GM21515 (cell line): ENCODE results near the gene TIGD1.

Source experiments
- ATAC-seq: cut with Tn5 transposase; IDR thresholded peaks from one replicate; pipeline ENCODE4 v1.9.1; 2021; ENCODE audit not compliant: unreplicated experiment

Gene TIGD1

DNA sequence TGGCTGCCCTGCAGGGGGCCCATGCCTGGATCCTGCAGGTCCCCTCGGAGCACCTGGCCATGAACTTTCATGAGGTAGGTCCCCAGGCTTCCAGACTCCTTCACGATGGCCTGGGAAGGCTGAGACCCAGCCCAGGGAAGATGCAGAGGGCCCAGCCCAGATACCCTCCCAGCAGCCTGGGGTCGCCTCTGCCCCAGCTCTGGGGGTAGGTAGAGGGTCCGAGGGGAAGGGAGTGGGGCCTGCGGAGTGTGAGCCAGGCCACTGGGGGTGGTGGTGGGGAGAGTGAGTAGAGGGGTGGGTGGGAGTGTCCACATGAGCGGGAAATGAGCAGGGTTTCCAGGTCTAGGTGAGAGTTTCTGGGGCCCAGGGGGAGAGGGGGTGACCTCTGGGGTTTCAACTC, 25.6 kb downstream of the TIGD1 start:
- no peak for ATAC-seq

DNA sequence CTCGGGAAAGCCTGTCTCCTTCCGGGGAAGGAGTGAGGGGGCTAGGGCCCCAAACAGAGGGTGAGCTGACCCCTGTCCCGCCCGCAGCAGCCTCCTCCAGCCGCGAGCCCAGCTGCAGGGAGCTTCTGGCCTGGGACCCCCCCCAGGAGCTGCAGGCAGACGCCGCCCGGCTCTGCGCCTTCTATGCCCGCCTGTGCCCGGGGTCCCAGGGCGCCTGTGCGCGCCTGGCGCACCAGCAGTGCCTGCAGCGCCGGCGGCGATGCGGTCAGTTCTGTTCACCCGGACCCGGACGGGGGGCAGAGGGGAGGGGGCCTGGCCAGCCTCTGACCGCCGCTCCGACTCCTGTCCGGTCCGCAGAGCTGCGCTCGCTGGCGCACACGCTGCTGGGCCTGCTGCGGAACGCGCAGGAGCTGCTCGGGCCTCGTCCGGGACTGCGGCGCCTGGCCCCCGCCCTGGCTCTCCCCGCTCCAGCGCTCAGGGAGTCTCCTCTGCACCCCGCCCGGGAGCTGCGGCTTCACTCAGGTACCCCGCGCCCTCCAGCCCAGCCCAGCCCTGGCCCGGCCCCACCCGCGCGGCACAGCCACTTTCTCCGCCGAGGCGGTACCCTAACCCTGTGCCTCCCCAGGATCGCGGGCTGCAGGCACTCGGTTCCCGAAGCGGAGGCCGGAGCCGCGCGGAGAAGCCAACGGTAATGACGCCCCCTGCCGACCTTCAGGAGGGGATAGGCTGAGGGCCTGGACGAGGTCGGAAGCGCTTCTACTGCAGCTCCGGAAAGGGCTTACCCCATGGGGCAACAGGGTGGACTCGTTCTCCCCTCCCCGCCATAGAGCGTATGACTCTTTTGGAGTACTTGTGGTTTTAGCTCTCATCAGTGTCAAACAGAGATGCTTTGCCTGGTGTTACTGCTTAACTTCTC, 26.4 kb downstream of the TIGD1 start:
- ATAC-seq: no peak

- ATAC-seq: no peak
Observed at GRCh38 chr2:232523402-232523681, 27.0 kb downstream of the TIGD1 start.

- no peak for ATAC-seq
Observed at GRCh38 chr2:232522623-232523401, 27.5 kb downstream of the TIGD1 start.

DNA sequence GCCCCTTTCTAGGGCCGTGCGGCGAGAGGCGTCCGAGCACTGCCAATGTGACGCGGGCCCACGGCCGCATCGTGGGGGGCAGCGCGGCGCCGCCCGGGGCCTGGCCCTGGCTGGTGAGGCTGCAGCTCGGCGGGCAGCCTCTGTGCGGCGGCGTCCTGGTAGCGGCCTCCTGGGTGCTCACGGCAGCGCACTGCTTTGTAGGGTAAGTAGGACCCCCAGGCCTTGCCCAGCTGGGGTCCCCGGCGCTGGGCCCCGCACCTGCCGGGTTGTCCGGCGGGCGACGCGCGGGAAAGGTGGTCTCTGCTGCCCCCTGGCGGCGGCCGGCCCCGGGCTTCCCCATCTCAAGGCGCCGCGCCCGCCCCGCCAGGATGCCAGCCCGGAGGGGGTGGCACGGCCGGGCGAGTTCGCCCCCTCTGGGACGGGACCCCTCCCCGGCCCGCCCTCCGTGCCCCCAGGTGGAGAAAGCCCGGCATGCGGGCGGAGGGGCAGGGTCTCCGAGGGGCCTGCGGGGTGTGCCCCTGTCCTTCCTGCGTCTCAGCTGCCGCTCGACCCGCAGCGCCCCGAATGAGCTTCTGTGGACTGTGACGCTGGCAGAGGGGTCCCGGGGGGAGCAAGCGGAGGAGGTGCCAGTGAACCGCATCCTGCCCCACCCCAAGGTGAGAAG, 28.3 kb downstream of the TIGD1 start:
- no peak for ATAC-seq

- no peak for ATAC-seq
Observed at GRCh38 chr2:232521098-232521497, 29.3 kb downstream of the TIGD1 start.

- no peak for ATAC-seq
Observed at GRCh38 chr2:232520489-232520888, 29.9 kb downstream of the TIGD1 start.

- no peak for ATAC-seq
Observed at GRCh38 chr2:232519581-232520438, 30.5 kb downstream of the TIGD1 start, which contains the start of gene PRSS56. Gene PRSS56, plus strand, starts transcription at chr2:232520388. Its CDS starts 211 bp downstream, at chr2:232520599.

DNA sequence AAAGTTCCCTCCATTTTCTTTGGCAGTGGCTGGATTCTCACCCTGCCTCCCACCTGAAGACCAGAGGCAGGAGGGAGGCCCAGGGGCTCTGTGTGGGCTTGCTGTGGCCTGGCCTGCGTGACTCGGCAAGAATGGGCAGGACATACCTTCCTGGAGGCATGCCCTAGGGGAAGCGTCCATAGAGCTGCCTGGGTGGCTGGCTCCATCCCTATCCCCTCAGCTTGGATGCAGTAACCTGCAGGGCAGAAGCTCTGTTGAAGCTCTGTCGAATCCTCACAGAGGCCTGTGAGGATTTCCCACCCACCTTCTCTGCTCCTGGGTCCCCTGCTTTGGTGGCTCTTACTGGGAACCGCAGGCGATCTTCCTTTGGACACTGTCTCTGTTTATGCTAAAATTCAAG, 31.5 kb downstream of the TIGD1 start:
- no peak for ATAC-seq

DNA sequence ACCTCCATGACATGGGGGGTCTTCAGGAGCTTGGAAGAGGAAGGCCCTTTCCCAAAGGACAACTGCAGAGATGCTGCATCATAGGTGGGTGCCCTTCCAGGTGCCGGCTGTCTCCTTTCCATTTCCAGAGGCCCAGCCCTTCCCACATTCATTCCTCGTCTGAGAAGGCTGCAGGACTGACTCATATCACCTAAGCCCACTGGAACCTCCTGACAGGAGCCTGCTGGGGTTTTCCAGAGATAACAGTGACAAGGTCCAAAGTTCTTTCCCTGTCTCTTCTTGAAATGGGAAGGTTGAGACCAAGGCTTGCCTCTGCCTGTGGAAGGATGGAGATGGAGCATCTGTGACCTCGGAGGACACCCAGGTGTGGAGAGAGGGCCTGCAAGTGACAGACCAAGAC, 33.8 kb downstream of the TIGD1 start:
- ATAC-seq: no peak

DNA sequence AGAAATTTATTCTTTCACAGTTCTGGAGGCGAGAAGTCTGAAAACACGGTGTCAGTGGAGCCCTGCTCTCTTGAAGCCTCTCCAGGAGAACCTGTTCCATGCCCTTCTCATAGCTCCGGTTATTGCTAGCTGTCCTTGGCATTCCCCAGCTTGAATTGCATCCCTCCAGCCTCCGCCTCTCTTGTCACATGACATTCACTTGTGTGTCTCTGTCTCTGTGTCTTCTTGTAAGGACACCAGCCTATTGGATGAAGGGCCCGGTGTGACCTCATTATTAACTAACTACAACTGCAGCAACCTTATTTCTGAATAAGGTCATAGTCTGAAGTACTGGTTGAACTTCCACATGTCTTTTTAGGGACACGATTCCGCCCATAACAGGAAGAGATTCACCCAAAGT, 34.7 kb downstream of the TIGD1 start:
- no peak for ATAC-seq

DNA sequence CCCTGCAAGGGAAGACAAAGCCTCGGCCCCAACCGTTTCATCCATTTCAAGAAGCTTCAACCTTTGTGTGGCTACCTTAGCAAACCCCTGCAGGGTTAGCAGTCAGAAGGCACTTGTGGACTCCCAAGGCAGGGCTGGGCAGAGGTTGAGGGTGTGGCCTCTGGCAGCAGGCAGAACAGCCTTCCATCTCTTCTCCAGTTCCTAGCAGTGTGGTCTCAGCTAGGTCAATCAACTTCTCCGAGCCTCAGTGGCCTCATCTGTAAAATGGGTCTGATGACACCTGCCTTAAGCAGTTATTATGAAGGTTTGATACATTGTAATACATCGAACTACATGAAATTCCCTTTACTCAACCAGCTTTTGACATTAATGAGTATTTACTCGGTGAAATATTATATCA, 37.0 kb downstream of the TIGD1 start:
- no peak for ATAC-seq

GRCh38 chr2:232512602-232513001, 37.8 kb downstream of the TIGD1 start:
- no peak for ATAC-seq

- ATAC-seq: no peak
Observed at GRCh38 chr2:232511336-232511890, 38.9 kb downstream of the TIGD1 start.

- no peak for ATAC-seq
Observed at GRCh38 chr2:232508251-232508650, 42.1 kb downstream of the TIGD1 start.

GRCh38 chr2:232506709-232507108, 43.6 kb downstream of the TIGD1 start:
- no peak for ATAC-seq

GRCh38 chr2:232505856-232506255, 44.5 kb downstream of the TIGD1 start:
- no peak for ATAC-seq

DNA sequence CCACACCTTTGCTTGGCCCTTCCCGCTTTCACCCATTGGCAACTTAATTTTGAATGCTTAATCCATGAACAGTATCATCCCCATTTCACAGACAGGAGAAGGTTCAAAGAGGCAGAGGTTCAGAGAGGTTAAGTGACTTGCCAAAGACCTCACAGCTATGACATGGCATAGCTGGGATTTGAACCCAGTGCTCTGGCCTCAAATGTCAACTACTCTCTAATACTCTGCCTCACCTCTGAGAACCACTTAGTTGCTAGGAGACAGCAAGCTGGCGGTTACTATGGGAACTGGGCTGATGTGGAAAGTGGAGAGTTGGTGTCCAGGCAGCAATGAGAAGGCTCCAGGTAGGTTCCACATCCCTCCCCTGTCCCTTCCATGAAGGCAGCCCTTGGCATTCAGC, 45.9 kb downstream of the TIGD1 start:
- ATAC-seq: no peak

- no peak for ATAC-seq
Observed at GRCh38 chr2:232503809-232504323, 46.5 kb downstream of the TIGD1 start.
